Osteoblast (primary cell): ENCODE data around the gene KIAA1217. TPM values are rescaled to one million over a fixed set of nuclear protein-coding genes. Genes with fewer than 3 reads are reported as not detected.

Experiments used
- DNase-seq: peaks from one replicate; pipeline ENCODE4 v3.0.0; 2011; ENCODE audit warnings: low spot score, mixed read lengths; ENCODE audit not compliant: insufficient read length; ENCODE audit errors: missing footprints
- H2AFZ ChIP-seq: 2 replicates; pipeline ENCODE4 v1.6.0; 2011; ENCODE audit warnings: mild to moderate bottlenecking, low read length
- H3K27ac ChIP-seq: 2 replicates; pipeline ENCODE4 v1.5.1; 2011; ENCODE audit warnings: mild to moderate bottlenecking, low read depth, low read length, moderate library complexity
- H3K27me3 ChIP-seq: 2 replicates; pipeline ENCODE4 v1.6.0; 2012; ENCODE audit warnings: mild to moderate bottlenecking, control low read depth, inconsistent platforms, low read length, moderate library complexity; ENCODE audit not compliant: insufficient read depth
- H3K36me3 ChIP-seq: 2 replicates; pipeline ENCODE4 v1.5.1; 2011; ENCODE audit warnings: mild to moderate bottlenecking, low read length, control low read depth, moderate library complexity; ENCODE audit not compliant: insufficient read depth
- H3K4me1 ChIP-seq: 2 replicates; pipeline ENCODE4 v1.5.1; 2011; ENCODE audit warnings: mild to moderate bottlenecking, low read length, control low read depth, moderate library complexity; ENCODE audit not compliant: insufficient read depth
- H3K4me2 ChIP-seq: 2 replicates; pipeline ENCODE4 v1.6.0; 2011; ENCODE audit warnings: mild to moderate bottlenecking, low read length; ENCODE audit not compliant: insufficient read depth
- H3K4me3 ChIP-seq: fragments of 200-600 bp; sonication (generic); 3 replicates; pipeline ENCODE4 v1.5.1; 2012; ENCODE audit warnings: mild to moderate bottlenecking, low read length, inconsistent platforms; ENCODE audit not compliant: insufficient read depth
- H3K79me2 ChIP-seq: 2 replicates; pipeline ENCODE4 v1.6.0; 2012; ENCODE audit warnings: mild to moderate bottlenecking, low read length, control low read depth, inconsistent platforms; ENCODE audit not compliant: insufficient read depth
- H3K9me3 ChIP-seq: 2 replicates; pipeline ENCODE4 v1.5.1; 2011; ENCODE audit warnings: low read depth, low read length, control low read depth
- H4K20me1 ChIP-seq: 2 replicates; pipeline ENCODE4 v1.6.0; 2012; ENCODE audit warnings: mild to moderate bottlenecking, low read length, control low read depth; ENCODE audit not compliant: insufficient read depth
- total RNA-seq: library from RNA; depleted of rRNA; stranded (reverse); fragments of >200 nt; gene quantifications from 2 replicates; pipeline ENCODE4 v1.2.3, GENCODE V29; 2012
- TF ChIP-seq, protein P1 (sequence below): IDR thresholded peaks from 2 replicates; pipeline ENCODE4 v1.5.1; 2011; ENCODE audit warnings: mild to moderate bottlenecking, low read depth, low read length, moderate library complexity; ENCODE audit errors: extremely low read depth

The KIAA1217 gene
- total RNA-seq, 1 donor = 51.0 TPM

DNA sequence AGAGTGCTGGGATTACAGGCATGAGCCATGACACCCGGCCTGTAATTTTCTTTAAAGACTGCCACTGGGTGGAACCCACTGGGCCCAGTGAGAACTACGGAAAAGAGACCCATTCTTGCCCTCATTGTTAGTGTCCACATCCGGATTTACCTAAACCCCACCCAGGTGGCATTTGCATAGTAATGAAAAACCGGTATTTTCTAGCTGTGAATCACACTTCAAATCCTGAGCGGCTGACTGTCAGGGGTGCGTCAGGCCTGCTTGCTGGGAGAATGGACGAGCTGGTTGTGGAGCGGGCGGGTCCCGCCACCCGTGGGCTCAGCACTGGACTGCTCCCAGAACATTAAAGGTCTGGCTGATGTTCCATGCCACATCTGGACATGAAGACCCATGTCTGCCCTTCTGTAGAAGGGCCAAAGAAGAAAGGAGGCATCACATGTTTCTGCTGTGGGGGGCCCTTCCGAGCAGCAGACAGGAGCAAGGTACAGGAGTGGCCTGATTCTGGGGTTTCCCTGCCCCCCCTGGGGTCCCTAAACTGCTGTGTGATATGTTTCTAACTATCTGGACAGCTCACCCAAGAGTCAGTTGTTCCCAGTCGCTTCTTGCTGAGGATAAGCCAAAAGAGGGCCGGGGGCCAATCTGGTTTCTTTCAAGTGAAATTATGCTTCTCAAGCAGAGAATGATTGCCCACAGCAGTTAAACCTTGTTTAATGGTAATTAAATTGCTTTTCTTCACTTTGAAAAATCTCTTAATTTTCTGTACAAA is 46.4 kb downstream of the KIAA1217 start:
- TF ChIP-seq, protein P1, sequence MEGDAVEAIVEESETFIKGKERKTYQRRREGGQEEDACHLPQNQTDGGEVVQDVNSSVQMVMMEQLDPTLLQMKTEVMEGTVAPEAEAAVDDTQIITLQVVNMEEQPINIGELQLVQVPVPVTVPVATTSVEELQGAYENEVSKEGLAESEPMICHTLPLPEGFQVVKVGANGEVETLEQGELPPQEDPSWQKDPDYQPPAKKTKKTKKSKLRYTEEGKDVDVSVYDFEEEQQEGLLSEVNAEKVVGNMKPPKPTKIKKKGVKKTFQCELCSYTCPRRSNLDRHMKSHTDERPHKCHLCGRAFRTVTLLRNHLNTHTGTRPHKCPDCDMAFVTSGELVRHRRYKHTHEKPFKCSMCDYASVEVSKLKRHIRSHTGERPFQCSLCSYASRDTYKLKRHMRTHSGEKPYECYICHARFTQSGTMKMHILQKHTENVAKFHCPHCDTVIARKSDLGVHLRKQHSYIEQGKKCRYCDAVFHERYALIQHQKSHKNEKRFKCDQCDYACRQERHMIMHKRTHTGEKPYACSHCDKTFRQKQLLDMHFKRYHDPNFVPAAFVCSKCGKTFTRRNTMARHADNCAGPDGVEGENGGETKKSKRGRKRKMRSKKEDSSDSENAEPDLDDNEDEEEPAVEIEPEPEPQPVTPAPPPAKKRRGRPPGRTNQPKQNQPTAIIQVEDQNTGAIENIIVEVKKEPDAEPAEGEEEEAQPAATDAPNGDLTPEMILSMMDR = no peak
- no peak for DNase-seq

DNA sequence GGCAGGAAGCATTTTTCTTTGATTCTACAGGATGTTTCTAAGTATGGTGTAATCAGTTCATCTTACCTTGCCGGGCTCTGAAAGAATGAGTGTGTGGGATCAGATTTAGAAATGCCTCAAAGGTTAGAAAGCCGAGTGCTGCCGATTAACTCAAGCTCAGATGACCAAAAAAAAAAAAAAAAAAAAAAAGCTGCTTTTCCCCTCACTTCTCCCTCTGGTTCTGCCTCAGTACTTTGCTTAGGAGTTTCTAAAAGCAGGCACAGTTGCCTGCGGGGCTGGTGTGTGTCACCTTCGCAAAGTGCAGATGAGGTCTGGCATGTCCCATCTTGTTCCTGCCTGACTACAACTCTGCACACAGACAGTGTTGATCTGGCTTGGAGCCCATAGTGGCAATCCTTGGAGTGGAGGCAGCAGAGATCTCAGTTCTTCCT is 47.0 kb downstream of the KIAA1217 start:
- H3K27me3 ChIP-seq = no peaks in the 10 kb centered on the region
- no peak overlapping the region for H3K4me3 ChIP-seq
- no peak overlapping the region for H3K4me2 ChIP-seq
- H3K27ac ChIP-seq = no peak overlapping the region
- no peaks in the 10 kb centered on the region for H3K9me3 ChIP-seq
- no peaks in the 10 kb centered on the region for H3K4me1 ChIP-seq
- H2AFZ ChIP-seq = no peak overlapping the region
- H3K36me3 ChIP-seq = no peaks in the 10 kb centered on the region
- no peaks in the 10 kb centered on the region for H4K20me1 ChIP-seq
- peak; percentile 77 for DNase-seq
- TF ChIP-seq, protein P1 = no peak
- H3K79me2 ChIP-seq = no peaks in the 10 kb centered on the region

More for the DNA sequence above, 46.4 kb downstream of the KIAA1217 start:
- no peak overlapping the region for H2AFZ ChIP-seq
- no peak overlapping the region for H3K4me3 ChIP-seq
- H3K36me3 ChIP-seq = no peaks in the 10 kb centered on the region
- H3K4me2 ChIP-seq = no peak overlapping the region
- no peaks in the 10 kb centered on the region for H3K4me1 ChIP-seq
- H4K20me1 ChIP-seq = no peaks in the 10 kb centered on the region
- no peaks in the 10 kb centered on the region for H3K9me3 ChIP-seq
- no peaks in the 10 kb centered on the region for H3K79me2 ChIP-seq
- no peaks in the 10 kb centered on the region for H3K27me3 ChIP-seq
- no peak overlapping the region for H3K27ac ChIP-seq

DNA sequence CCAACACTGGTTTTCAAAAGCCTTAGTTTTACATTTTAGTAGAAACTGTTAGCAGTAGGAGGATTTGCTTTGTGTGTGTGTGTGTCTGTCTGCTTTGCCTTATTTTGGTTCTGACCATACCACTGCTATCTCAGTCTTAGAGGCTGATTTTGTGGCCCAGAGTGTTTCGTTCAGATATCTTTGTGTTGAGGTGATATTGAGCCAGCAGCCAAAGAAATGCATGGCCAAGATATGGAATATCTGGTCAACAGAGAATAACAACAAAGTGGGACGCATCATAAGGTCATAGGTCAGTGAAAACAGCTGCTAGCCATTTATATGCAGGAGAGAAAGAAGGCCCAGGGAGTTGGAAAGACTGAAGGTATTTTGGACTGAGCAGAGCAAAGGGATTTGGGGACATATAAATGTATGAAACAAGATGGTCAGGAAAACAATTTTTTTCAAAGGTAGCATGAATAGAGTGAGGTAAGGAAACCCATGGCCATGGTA is 47.7 kb downstream of the KIAA1217 start:
- H2AFZ ChIP-seq = no peak overlapping the region
- no peaks in the 10 kb centered on the region for H3K36me3 ChIP-seq
- no peak overlapping the region for H3K4me2 ChIP-seq
- no peaks in the 10 kb centered on the region for H3K79me2 ChIP-seq
- no peaks in the 10 kb centered on the region for H4K20me1 ChIP-seq
- H3K4me3 ChIP-seq = no peak overlapping the region
- no peaks in the 10 kb centered on the region for H3K4me1 ChIP-seq
- H3K9me3 ChIP-seq = no peaks in the 10 kb centered on the region
- DNase-seq = no peak
- TF ChIP-seq, protein P1 = no peak
- no peaks in the 10 kb centered on the region for H3K27me3 ChIP-seq
- H3K27ac ChIP-seq = no peak overlapping the region

DNA sequence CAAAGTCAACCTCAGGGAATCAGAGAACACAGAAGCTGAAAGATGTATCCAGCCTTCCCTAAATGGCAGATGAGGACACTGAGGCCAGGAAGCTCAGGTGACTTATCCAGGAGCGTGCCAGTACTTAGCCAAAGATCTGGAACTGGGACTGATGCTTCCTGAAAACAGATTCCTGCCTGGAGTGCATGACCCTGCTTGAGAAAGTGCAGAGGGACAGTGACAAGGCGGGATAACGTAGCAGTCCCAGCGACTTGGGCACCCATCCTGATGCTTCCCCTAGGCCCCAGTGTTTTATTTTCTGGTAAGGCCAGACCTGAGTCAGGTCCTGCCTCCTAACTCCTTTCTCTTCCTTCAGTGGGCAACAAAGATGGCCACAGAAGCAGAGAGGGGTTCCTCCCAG is 48.6 kb downstream of the KIAA1217 start:
- Histone ChIP-seq H3K4me1 (no peaks in the 10 kb centered on the region), H3K27ac (no peak overlapping the region), H2AFZ (no peak overlapping the region), H3K27me3 (no peaks in the 10 kb centered on the region), H3K79me2 (no peaks in the 10 kb centered on the region), H3K9me3 (no peaks in the 10 kb centered on the region), H3K4me3 (no peak overlapping the region), H3K36me3 (no peaks in the 10 kb centered on the region), H4K20me1 (no peaks in the 10 kb centered on the region), H3K4me2 (no peak overlapping the region)
- TF ChIP-seq, protein P1 = no peak
- no peak for DNase-seq
